Ureter (tissue), 1 donor: ENCODE measurements around the gene SPRR2G. TPM values are rescaled to one million over a fixed set of nuclear protein-coding genes. Genes with fewer than 3 reads are reported as not detected.
"Not testable (repeated sequence)": the region's sequence is repeated elsewhere in the genome, so short reads cannot be mapped to it uniquely, and the experiment has no call there.

Experiments
- DNase-seq: peaks from one replicate; pipeline ENCODE4 v3.0.0-alpha.2; 2020; ENCODE audit warnings: low spot score
- total RNA-seq: library from RNA; stranded (reverse); gene quantifications from one replicate; pipeline ENCODE4 v1.2.4, GENCODE V29; 2023
- donor health status: DM: yes; HTN: yes; CAD: no.

SPRR2G gene
- total RNA-seq: not detected

- no peak for DNase-seq
These were observed at the start of gene SPRR2G for GRCh38 chr1:153150846-153151245. Gene SPRR2G, minus strand, starts transcription at chr1:153150890. Its CDS starts 780 bp downstream, at chr1:153150110.

GRCh38 chr1:153195216-153195615 is 44.5 kb upstream of the SPRR2G start:
- DNase-seq: no peak

- DNase-seq: no peak
These were observed 43.8 kb upstream of the SPRR2G start for GRCh38 chr1:153194331-153195050.

- no peak for DNase-seq
These were observed 42.0 kb upstream of the SPRR2G start for GRCh38 chr1:153192697-153193096.

- DNase-seq: no peak
These were observed 39.7 kb upstream of the SPRR2G start for GRCh38 chr1:153190373-153190772.

GRCh38 chr1:153188301-153188700 is 37.6 kb upstream of the SPRR2G start:
- not testable (repeated sequence) for DNase-seq

GRCh38 chr1:153180556-153180955 is 29.9 kb upstream of the SPRR2G start:
- DNase-seq: no peak

GRCh38 chr1:153178922-153179321 is 28.2 kb upstream of the SPRR2G start:
- no peak for DNase-seq

- DNase-seq: no peak
These were observed 23.9 kb upstream of the SPRR2G start for GRCh38 chr1:153174624-153175023.

GRCh38 chr1:153168686-153169085 is 18.0 kb upstream of the SPRR2G start:
- no peak for DNase-seq

GRCh38 chr1:153155541-153155940 is 4.9 kb upstream of the SPRR2G start:
- DNase-seq: no peak

- no peak for DNase-seq
These were observed 1.8 kb upstream of the SPRR2G start for GRCh38 chr1:153152481-153152880.

- no peak for DNase-seq
These were observed 9.3 kb downstream of the SPRR2G start for GRCh38 chr1:153141377-153141776.

GRCh38 chr1:153140484-153140883 is 10.2 kb downstream of the SPRR2G start:
- no peak for DNase-seq

GRCh38 chr1:153133743-153134142 is 16.9 kb downstream of the SPRR2G start:
- DNase-seq: no peak

GRCh38 chr1:153133267-153133666 is 17.4 kb downstream of the SPRR2G start:
- no peak for DNase-seq

GRCh38 chr1:153128688-153129087 is 22.0 kb downstream of the SPRR2G start:
- not testable (repeated sequence) for DNase-seq

GRCh38 chr1:153127296-153127695 is 23.4 kb downstream of the SPRR2G start:
- no peak for DNase-seq

- no peak for DNase-seq
These were observed 25.2 kb downstream of the SPRR2G start for GRCh38 chr1:153125536-153125935.

GRCh38 chr1:153123793-153124192 is 26.9 kb downstream of the SPRR2G start:
- not testable (repeated sequence) for DNase-seq

- peak; percentile 65 for DNase-seq
These were observed 27.8 kb downstream of the SPRR2G start for GRCh38 chr1:153122831-153123421.

GRCh38 chr1:153120945-153121344 is 29.7 kb downstream of the SPRR2G start:
- DNase-seq: no peak

- no peak for DNase-seq
These were observed 31.2 kb downstream of the SPRR2G start for GRCh38 chr1:153119491-153119971.
